Activated naive CD8-positive, alpha-beta T cell treated with anti-CD3 and anti-CD28 coated beads, Interleukin-2, amount 50 U/mL, for 24 hours (primary cell): ENCODE data around the gene L2HGDH.
A peak's percentile ranks its signal among the peaks of the same experiment; 100 is the strongest.

Experiments used
- ATAC-seq: fragments of 150-1000 bp; cut with Tn5 transposase; one replicate; pipeline ENCODE4 v1.10.0; 2021
- DNase-seq: peaks from one replicate; pipeline ENCODE4 v3.0.0; 2021
- H3K27ac Mint-ChIP-seq: one replicate; pipeline ENCODE4 v1.8.0; 2021; ENCODE audit warnings: mild to moderate bottlenecking, mixed read lengths
- H3K27me3 Mint-ChIP-seq: one replicate; pipeline ENCODE4 v1.8.0; 2021; ENCODE audit warnings: mixed read lengths
- H3K36me3 Mint-ChIP-seq: one replicate; pipeline ENCODE4 v1.8.0; 2021; ENCODE audit warnings: low read depth, mixed read lengths
- H3K4me1 Mint-ChIP-seq: one replicate; pipeline ENCODE4 v1.8.0; 2021; ENCODE audit warnings: mixed read lengths
- H3K4me3 Mint-ChIP-seq: one replicate; pipeline ENCODE4 v1.8.0; 2021; ENCODE audit warnings: mild to moderate bottlenecking, moderate library complexity, mixed read lengths
- H3K9me3 Mint-ChIP-seq: one replicate; pipeline ENCODE4 v1.8.0; 2021; ENCODE audit warnings: mixed read lengths

The L2HGDH gene

DNA sequence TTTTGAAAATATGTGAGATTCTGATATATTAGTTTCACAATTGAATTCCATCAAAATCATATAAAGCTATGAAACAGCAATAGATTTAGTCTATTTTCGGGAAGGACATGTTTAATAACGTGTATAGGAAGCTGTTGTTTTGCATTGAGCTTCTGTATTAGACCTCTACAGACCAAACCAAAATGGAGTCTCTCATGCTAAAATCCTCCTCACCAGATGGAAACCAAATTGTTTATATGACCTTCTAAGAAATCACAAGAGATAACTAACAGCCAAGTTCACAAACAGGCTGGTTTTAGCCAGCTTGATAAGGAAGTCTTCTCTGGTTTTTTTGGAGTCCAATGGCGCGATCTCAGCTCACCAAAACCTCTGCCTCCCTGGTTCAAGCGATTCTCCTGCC, 23.9 kb downstream of the L2HGDH start:
- H3K4me1 Mint-ChIP-seq: no peaks in the 10 kb centered on the region
- ATAC-seq: no peak
- no peaks in the 10 kb centered on the region for H3K9me3 Mint-ChIP-seq
- H3K36me3 Mint-ChIP-seq: peaks cover 17% of the 10 kb centered on the region
- no peak overlapping the region for H3K27ac Mint-ChIP-seq
- no peak for DNase-seq
- H3K4me3 Mint-ChIP-seq: no peak overlapping the region
- no peaks in the 10 kb centered on the region for H3K27me3 Mint-ChIP-seq

DNA sequence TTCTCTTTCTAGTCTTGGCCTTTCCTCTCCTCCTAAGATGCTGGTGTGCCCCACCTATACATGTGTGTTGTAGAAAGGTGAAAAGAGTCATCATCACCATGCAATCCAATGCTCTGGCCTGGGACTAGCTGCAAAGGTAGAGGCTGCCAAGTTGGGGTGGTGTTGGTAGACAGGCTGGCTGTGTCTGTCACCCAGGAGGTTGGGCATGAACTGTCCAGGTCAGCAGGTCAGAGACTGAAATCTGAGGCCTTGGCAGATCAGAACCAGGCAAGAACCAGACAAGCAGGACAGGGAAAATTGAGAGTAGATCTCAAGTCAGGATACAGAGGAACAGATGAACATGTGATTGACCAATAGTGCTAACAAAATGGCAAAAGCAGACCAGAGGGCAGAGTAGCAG, 26.2 kb downstream of the L2HGDH start:
- DNase-seq (no peak), ATAC-seq (no peak)
- H3K4me3 Mint-ChIP-seq: no peak overlapping the region
- H3K4me1 Mint-ChIP-seq: no peaks in the 10 kb centered on the region
- no peaks in the 10 kb centered on the region for H3K27me3 Mint-ChIP-seq
- no peaks in the 10 kb centered on the region for H3K9me3 Mint-ChIP-seq
- H3K36me3 Mint-ChIP-seq: peaks cover 6% of the 10 kb centered on the region
- H3K27ac Mint-ChIP-seq: no peak overlapping the region

DNA sequence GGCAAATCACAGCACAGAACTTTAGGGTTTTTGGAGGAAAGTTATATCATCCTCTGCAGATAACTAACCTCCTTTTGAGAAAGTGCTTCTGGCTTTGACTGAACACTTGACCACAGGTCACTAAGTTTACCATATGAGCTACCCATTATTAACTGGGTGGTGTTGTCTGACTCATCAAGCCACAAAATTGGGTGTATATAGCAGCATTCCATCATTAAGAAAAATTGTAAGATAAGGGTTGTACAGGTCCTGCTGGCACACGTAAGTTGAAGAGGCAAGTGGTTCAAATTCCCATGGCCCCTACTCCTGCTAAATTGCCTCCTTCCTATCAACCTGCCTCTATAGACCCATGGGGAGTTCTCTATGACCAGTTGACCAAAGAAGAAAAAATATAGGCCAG, 39.5 kb downstream of the L2HGDH start:
- peaks cover 9% of the 10 kb centered on the region for H3K36me3 Mint-ChIP-seq
- no peaks in the 10 kb centered on the region for H3K4me1 Mint-ChIP-seq
- DNase-seq (no peak), ATAC-seq (no peak)
- no peaks in the 10 kb centered on the region for H3K9me3 Mint-ChIP-seq
- no peak overlapping the region for H3K4me3 Mint-ChIP-seq
- H3K27me3 Mint-ChIP-seq: no peaks in the 10 kb centered on the region
- no peak overlapping the region for H3K27ac Mint-ChIP-seq

DNA sequence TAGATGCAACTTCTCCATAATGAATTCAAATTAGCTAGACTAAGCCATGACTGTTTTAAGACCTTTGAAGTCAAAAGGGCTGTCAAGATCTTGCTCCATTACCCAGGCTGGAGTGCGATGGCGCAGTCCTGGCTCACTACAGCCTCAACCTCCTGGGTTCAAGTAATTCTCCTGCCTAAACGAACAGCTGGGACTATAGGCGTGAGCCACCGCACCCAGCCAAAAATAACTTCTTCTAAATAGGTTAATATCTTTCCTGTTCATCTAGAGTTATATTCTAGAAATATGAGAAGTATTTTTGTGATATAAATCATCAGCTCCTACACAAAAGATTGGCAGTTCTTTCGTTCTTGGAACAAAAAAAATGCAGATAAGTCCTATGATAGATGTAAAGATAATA, 41.1 kb downstream of the L2HGDH start:
- H3K36me3 Mint-ChIP-seq: peaks cover 2% of the 10 kb centered on the region
- DNase-seq (no peak), ATAC-seq (no peak)
- no peaks in the 10 kb centered on the region for H3K4me1 Mint-ChIP-seq
- no peaks in the 10 kb centered on the region for H3K9me3 Mint-ChIP-seq
- no peak overlapping the region for H3K4me3 Mint-ChIP-seq
- H3K27me3 Mint-ChIP-seq: no peaks in the 10 kb centered on the region
- no peak overlapping the region for H3K27ac Mint-ChIP-seq

DNA sequence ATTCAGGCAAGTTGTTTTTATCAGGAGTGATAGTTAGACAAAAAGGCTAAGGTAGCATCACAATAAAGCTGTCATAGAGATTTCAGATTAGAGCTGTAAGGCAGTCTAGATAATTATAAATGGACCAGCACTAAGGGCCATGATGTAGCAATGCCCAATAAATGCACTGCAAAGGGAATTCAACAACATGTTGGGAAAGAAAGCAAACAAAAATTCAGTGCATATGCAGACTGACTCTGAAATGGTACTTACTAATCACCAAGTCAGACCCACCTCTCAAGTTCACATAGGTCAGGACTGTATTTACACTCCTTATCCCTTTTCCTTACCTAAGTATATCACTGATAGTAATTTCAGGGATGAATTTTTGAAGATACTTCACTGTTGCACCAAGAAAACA, 47.0 kb downstream of the L2HGDH start:
- Mint-ChIP-seq H3K36me3 (peaks cover 2% of the 10 kb centered on the region), H3K4me3 (no peak overlapping the region), H3K4me1 (no peaks in the 10 kb centered on the region), H3K27me3 (no peaks in the 10 kb centered on the region), H3K9me3 (no peaks in the 10 kb centered on the region), H3K27ac (no peak overlapping the region)
- ATAC-seq (no peak), DNase-seq (no peak)

DNA sequence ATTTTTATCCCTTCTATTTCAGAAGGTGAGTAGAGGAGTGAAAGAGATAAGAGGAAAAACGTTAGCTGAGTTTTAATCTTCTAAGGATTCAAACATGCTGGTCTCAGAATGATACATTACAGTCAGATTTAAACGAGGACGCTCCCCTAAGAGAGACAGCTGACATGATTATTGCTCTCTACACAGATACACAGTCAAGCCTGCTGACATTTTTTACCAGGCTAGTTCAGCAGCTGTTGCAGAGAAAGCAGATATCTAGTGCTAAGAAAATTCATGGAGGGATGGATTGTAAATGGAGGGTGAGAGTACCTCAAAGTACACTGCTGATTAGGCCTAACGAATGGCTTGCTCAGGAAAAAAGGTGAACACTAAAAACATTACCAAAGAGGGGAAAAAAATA, 48.7 kb downstream of the L2HGDH start:
- ATAC-seq: no peak
- no peak overlapping the region for H3K27ac Mint-ChIP-seq
- H3K4me1 Mint-ChIP-seq: no peaks in the 10 kb centered on the region
- no peak overlapping the region for H3K4me3 Mint-ChIP-seq
- no peaks in the 10 kb centered on the region for H3K27me3 Mint-ChIP-seq
- DNase-seq: no peak
- H3K36me3 Mint-ChIP-seq: peaks cover under 1% of the 10 kb centered on the region
- no peaks in the 10 kb centered on the region for H3K9me3 Mint-ChIP-seq

DNA sequence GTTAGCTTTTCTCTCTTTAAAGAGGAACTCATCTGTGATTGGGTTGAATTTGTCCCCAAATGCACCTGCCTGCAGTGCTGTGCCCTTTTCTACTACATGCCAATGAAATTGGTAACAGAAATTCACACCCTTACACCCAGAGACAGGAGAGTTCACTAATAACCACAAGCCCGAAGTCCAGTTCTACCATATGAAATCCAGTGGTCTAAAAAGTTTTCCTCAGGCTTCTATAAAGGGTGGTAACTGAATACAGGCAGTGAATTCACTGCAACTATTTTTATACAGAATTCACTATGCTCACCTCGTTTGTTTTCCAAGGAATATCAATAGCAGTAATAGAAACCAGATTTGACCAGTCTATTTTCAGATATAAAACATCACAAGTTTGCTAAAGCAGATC, 49.2 kb downstream of the L2HGDH start:
- Mint-ChIP-seq H3K27me3 (no peaks in the 10 kb centered on the region), H3K4me3 (no peak overlapping the region), H3K9me3 (no peaks in the 10 kb centered on the region), H3K4me1 (no peaks in the 10 kb centered on the region), H3K36me3 (peaks cover under 1% of the 10 kb centered on the region), H3K27ac (no peak overlapping the region)
- no peak for ATAC-seq
- DNase-seq: no peak

DNA sequence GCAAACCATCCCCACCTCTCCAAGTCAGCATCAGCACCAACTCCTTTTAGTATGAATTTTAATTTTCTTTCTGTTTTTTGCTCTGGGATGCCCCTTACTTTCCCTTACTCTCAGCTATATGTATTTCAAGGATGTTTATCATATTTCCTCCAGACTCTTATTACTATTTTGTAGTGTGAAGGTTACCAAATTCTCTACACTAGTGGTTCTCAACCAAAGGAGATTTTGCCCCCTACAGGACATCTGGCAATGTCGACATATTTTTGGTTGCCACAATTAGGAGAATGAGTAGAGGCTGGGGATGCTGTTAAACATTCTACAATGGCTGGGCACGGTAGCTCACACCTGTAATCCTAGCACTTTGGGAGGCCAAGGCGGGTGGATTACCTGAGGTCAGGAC, 51.5 kb downstream of the L2HGDH start:
- H3K36me3 Mint-ChIP-seq: peaks cover 3% of the 10 kb centered on the region
- no peak overlapping the region for H3K27ac Mint-ChIP-seq
- no peak overlapping the region for H3K4me3 Mint-ChIP-seq
- no peaks in the 10 kb centered on the region for H3K27me3 Mint-ChIP-seq
- DNase-seq: no peak
- peaks cover 2% of the 10 kb centered on the region for H3K4me1 Mint-ChIP-seq
- peak; percentile 52 for ATAC-seq
- no peaks in the 10 kb centered on the region for H3K9me3 Mint-ChIP-seq

DNA sequence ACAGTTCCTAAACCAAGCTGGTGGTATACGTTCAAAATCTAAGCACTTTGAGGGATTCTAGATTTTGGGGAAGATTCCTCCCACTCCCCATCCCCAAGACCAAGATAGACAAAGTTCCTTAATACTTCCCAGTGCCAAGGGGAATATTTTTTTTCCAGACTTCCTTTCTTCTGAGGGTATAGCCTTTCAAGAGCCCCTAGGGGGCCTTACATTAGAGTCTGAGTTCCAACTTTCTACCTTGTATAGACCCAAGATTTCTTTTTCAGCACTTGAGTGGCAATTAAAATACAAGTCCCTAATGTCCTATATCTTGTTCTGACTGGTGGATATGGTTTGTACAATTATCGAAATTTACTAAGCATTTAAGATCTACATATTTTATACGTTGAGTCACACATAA, 52.0 kb downstream of the L2HGDH start:
- Mint-ChIP-seq H3K9me3 (no peaks in the 10 kb centered on the region), H3K27me3 (no peaks in the 10 kb centered on the region), H3K36me3 (peaks cover 3% of the 10 kb centered on the region), H3K4me1 (peaks cover 2% of the 10 kb centered on the region), H3K4me3 (no peak overlapping the region), H3K27ac (no peak overlapping the region)
- DNase-seq (no peak), ATAC-seq (no peak)

DNA sequence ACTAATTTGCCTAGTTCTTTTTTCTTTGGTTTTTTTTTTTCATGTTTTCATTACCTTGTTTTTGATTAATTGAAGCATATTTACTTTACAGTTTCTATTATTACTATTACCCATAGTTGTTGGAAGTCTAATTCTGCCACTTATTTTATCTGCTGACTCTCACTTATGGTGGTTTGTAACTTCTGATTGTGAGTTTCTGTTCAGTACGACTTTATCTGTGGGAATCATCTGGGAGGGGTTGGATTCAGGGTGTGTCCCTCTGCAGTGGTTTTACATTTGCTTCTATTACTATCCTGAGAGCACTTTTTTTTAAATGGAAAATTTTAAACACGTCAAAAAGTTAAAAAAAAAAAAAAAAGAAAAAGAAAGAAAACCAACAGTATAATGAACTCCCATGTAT, 54.3 kb downstream of the L2HGDH start:
- DNase-seq (no peak), ATAC-seq (no peak)
- H3K36me3 Mint-ChIP-seq: peaks cover 14% of the 10 kb centered on the region
- peaks cover 2% of the 10 kb centered on the region for H3K4me1 Mint-ChIP-seq
- no peaks in the 10 kb centered on the region for H3K9me3 Mint-ChIP-seq
- H3K27me3 Mint-ChIP-seq: no peaks in the 10 kb centered on the region
- no peak overlapping the region for H3K27ac Mint-ChIP-seq
- no peak overlapping the region for H3K4me3 Mint-ChIP-seq

DNA sequence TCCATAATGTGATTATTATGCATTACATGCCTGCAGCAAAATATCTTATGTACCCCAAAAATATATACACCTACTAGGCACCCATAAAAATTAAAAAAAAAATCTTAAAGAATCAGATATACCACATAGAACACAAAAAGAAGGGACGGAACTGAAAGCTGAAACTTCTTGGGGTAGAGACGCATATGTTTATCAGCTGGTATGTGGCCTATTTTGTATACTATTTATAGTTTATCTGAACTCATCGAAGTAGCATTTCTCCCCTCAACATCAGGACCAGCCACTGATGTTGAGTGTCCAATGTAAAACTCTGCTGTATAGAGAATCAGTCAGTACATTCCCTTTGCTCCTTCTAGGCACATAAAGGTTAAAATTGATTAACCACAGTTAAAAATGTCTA, 57.8 kb downstream of the L2HGDH start:
- Mint-ChIP-seq H3K27me3 (no peaks in the 10 kb centered on the region), H3K27ac (no peak overlapping the region), H3K4me3 (no peak overlapping the region), H3K4me1 (peaks cover 2% of the 10 kb centered on the region), H3K36me3 (peaks cover 25% of the 10 kb centered on the region), H3K9me3 (no peaks in the 10 kb centered on the region)
- ATAC-seq (no peak), DNase-seq (no peak)

DNA sequence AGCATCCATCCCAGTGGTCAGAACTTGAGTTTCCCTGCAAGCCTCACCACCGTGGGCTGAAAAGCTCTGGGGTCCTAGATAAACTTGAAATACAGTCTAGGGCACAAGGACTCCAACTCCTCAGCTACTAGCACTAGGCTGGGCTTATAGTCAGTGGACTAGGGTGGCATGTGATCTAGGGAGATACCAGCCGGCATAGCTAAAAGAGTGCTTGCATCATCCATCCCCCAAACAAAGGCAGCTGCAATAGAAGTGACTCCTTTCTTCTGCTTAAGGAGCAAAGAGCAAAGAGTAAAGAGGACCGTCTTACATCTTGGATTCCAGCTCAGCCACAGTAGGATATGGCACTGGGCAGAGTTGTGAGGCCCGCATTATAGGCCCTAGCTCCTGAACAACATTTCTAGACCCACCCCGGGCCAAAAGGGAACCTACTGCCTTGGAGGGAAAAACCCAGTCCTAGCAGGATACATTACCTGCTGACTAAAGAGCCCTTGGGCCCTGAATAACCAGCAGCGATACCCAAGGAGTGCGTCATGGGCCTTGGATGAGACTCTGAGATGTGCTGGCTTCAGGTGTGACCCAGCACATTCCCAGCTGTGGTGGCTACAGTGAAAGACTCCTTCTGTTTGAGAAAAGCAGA, 62.8 kb downstream of the L2HGDH start:
- no peak for DNase-seq
- no peak overlapping the region for H3K27ac Mint-ChIP-seq
- ATAC-seq: no peak
- no peak overlapping the region for H3K4me3 Mint-ChIP-seq
- no peaks in the 10 kb centered on the region for H3K27me3 Mint-ChIP-seq
- H3K9me3 Mint-ChIP-seq: no peaks in the 10 kb centered on the region
- H3K4me1 Mint-ChIP-seq: no peaks in the 10 kb centered on the region
- peaks cover 27% of the 10 kb centered on the region for H3K36me3 Mint-ChIP-seq

DNA sequence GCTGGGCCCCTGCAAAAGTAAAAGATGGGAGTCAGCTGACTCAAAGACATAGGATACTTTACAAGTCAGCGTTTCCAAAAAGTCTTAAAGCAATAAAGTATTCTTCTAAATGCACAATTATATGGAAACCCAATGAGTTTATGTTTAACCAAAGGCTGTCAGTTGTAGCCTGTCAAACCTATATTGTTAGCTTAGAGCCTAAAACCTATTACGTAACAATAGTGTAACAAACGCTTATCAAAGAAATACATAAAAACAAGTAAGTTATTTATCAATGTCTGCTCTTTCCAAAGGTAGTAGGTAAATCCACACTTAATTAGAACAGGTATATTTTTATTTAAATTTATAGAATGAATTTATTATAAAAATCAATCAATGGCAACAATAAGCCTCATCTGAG, 64.8 kb downstream of the L2HGDH start:
- no peaks in the 10 kb centered on the region for H3K4me1 Mint-ChIP-seq
- no peaks in the 10 kb centered on the region for H3K27me3 Mint-ChIP-seq
- no peak overlapping the region for H3K4me3 Mint-ChIP-seq
- H3K36me3 Mint-ChIP-seq: peaks cover 15% of the 10 kb centered on the region
- no peaks in the 10 kb centered on the region for H3K9me3 Mint-ChIP-seq
- no peak for ATAC-seq
- H3K27ac Mint-ChIP-seq: no peak overlapping the region
- no peak for DNase-seq

DNA sequence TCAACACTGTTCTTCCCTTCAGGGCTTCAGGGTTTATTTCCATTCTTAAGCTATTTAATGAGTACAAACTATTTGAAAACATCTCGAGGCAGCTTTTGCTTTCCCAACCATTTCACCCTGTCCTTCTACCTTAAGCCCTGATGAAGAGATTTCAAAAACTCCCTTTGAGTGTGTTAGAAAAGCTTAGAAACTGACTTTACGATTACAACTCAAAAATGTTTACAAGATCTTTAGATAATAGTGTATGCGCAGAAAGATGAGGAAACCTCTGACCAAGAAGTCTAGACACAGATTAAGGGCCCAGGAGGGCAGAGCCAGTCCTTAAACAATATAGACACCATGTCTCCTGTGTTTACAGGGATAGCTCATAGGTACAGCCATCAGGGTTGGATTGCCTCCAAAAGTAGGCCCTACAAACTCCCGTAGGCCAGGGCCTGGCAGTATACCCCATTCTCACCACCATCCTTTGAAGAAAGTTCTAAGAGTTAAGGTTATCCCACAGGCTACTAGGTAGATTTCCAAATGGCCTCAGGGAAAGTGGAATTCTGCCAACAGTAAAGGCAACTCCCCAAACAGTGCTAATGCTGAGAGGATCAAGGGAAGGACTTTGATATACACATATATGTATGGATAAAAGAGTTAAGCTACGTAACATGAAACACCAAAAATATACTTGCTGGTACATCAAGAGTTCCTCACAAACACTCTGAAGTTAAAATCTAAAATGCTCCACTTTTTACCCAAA, 69.3 kb downstream of the L2HGDH start:
- Mint-ChIP-seq H3K4me1 (no peaks in the 10 kb centered on the region), H3K4me3 (no peak overlapping the region), H3K36me3 (peaks cover 5% of the 10 kb centered on the region), H3K9me3 (no peaks in the 10 kb centered on the region), H3K27ac (no peak overlapping the region), H3K27me3 (no peaks in the 10 kb centered on the region)
- no peak for ATAC-seq
- DNase-seq: no peak

DNA sequence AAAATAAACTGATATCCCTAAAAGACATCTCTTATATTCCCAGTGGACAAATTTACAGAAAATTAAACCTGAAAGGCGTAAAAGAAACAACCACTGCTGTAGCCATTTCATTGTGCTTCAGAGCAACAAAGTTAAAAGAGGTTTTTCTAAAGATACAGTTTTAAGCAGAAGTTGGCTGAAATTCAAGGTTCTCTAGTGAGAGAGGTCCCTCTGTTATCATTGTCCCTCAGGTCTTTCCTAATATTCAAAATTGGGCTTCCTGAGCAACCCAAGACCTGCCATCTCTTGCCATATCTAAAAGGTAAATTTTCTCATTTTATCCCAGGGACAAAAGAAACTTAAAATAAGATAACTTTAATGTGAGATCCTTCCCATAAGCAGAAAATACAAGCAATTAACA, 69.9 kb downstream of the L2HGDH start:
- Mint-ChIP-seq H3K36me3 (peaks cover 5% of the 10 kb centered on the region), H3K4me3 (no peak overlapping the region), H3K27ac (no peak overlapping the region), H3K4me1 (no peaks in the 10 kb centered on the region), H3K9me3 (no peaks in the 10 kb centered on the region), H3K27me3 (no peaks in the 10 kb centered on the region)
- DNase-seq: no peak
- no peak for ATAC-seq

DNA sequence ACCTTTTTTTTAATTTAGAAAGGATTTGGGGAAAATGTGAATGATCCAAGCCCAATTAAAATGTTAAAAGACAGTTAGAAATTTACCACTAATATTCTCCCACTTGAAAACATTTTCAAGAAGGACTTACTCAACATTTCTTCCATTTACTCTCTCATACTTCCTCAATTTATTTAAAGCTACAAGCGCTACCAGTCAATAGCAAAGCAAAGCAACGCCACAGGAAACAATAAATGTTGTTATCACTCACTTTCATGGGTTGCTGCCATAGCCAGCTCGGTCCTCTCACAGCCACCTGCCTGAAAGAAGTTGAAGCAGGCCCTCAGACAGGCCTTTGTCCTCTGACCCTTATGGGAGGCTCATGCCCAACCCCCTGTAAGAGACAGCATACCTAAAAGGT, 74.6 kb downstream of the L2HGDH start:
- DNase-seq: no peak
- no peak for ATAC-seq
- Mint-ChIP-seq H3K27me3 (no peaks in the 10 kb centered on the region), H3K4me1 (peaks cover 16% of the 10 kb centered on the region), H3K36me3 (peaks cover 5% of the 10 kb centered on the region), H3K27ac (no peak overlapping the region), H3K9me3 (peaks cover 9% of the 10 kb centered on the region), H3K4me3 (no peak overlapping the region)
